IMR-90 (cell line): ENCODE data around the gene C3orf80. TPM values are rescaled to one million over a fixed set of nuclear protein-coding genes. Genes with fewer than 3 reads are reported as not detected.

ENCODE experiments used
- ATAC-seq: fragments of 200-7000 bp; cut with Tn5 transposase; 2 replicates; pipeline ENCODE4 v1.9.1; 2020; ENCODE audit warnings: low read depth, mild to moderate bottlenecking, moderate library complexity
- BruUV-seq: library from RNA; stranded (reverse); fragments of 400-500 nt; replicated peaks from 2 replicates; lab custom pipeline; 2021; lab: Mats Ljungman, UMichigan
- CTCF ChIA-PET: fragments of 300-600 bp; formaldehyde crosslinking; extraction: SDS; loops from one replicate; lab custom pipeline; 2021; ENCODE audit warnings: antibody characterized with exemption; lab: Yijun Ruan, JAX
- POLR2A ChIA-PET: fragments of 300-600 bp; sonication (Branson Sonifier 250); formaldehyde crosslinking; loops from one replicate; lab custom pipeline; 2022; ENCODE audit warnings: antibody characterized with exemption; ENCODE audit not compliant: unreplicated experiment; lab: Charles Lee
- DNase-seq: peaks from one replicate; pipeline ENCODE4 v3.0.0; 2013
- H2AFZ ChIP-seq: replicated peaks from 2 replicates; pipeline ENCODE3; 2013; ENCODE audit warnings: low read length, mild to moderate bottlenecking; ENCODE audit not compliant: poor library complexity
- H2AK5ac ChIP-seq: 2 replicates; pipeline ENCODE4 v1.6.1; 2013; ENCODE audit warnings: low read depth, low read length, inconsistent platforms
- H2AK9ac ChIP-seq: replicated peaks from 2 replicates; pipeline ENCODE3; 2013; ENCODE audit warnings: mild to moderate bottlenecking, low read depth, low read length, moderate library complexity; ENCODE audit not compliant: poor library complexity
- H2BK120ac ChIP-seq: 2 replicates; pipeline ENCODE4 v1.6.1; 2013; ENCODE audit warnings: low read depth, low read length, inconsistent platforms
- H2BK15ac ChIP-seq: 3 replicates; pipeline ENCODE4 v1.6.1; 2013; ENCODE audit warnings: low read depth, low read length, inconsistent platforms
- H2BK20ac ChIP-seq: 2 replicates; pipeline ENCODE4 v1.6.1; 2013; ENCODE audit warnings: low read depth, mild to moderate bottlenecking, inconsistent platforms, low read length, moderate library complexity
- H2BK5ac ChIP-seq: 2 replicates; pipeline ENCODE4 v1.6.1; 2013; ENCODE audit warnings: mild to moderate bottlenecking, low read depth, low read length, inconsistent platforms; ENCODE audit not compliant: poor library complexity, severe bottlenecking
- H3K14ac ChIP-seq: replicated peaks from 2 replicates; pipeline ENCODE4 v1.6.1; 2013; ENCODE audit warnings: low read depth, low read length, inconsistent platforms
- H3K18ac ChIP-seq: 2 replicates; pipeline ENCODE4 v1.6.1; 2013; ENCODE audit warnings: low read depth, low read length, control low read depth
- H3K23ac ChIP-seq: 2 replicates; pipeline ENCODE4 v1.6.1; 2013; ENCODE audit warnings: low read depth, low read length, inconsistent platforms
- H3K27ac ChIP-seq: 2 replicates; pipeline ENCODE4 v1.5.1; 2013; ENCODE audit warnings: mild to moderate bottlenecking, control low read depth, low read length; ENCODE audit not compliant: insufficient read depth
- H3K27me3 ChIP-seq: 2 replicates; pipeline ENCODE4 v1.6.1; 2013; ENCODE audit warnings: low read length; ENCODE audit not compliant: control insufficient read depth, insufficient read depth
- H3K36me3 ChIP-seq: 2 replicates; pipeline ENCODE4 v1.6.1; 2013; ENCODE audit warnings: low read length, mixed read lengths; ENCODE audit not compliant: control insufficient read depth, insufficient read depth
- H3K4ac ChIP-seq: 2 replicates; pipeline ENCODE4 v1.6.1; 2013; ENCODE audit warnings: low read depth, low read length, inconsistent platforms
- H3K4me1 ChIP-seq: 2 replicates; pipeline ENCODE4 v1.6.1; 2013; ENCODE audit warnings: low read length, mixed read lengths; ENCODE audit not compliant: control insufficient read depth, insufficient read depth
- H3K4me2 ChIP-seq: 2 replicates; pipeline ENCODE4 v1.6.1; 2013; ENCODE audit warnings: low read depth, mild to moderate bottlenecking, control low read depth, low read length, moderate library complexity
- H3K4me3 ChIP-seq: 2 replicates; pipeline ENCODE4 v1.5.1; 2013; ENCODE audit warnings: low read depth, mild to moderate bottlenecking, control low read depth, low read length, moderate library complexity; ENCODE audit not compliant: insufficient read depth
- H3K56ac ChIP-seq: 2 replicates; pipeline ENCODE4 v1.6.1; 2013; ENCODE audit warnings: low read length, inconsistent platforms; ENCODE audit not compliant: insufficient read depth; ENCODE audit errors: extremely low read depth
- H3K79me1 ChIP-seq, 2 experiments: 2 replicates each; pipeline ENCODE4 v1.6.1; 2013; ENCODE audit warnings: low read length in 2 of 2, inconsistent platforms in 1 of 2, low read depth in 1 of 2
- H3K9ac ChIP-seq: 2 replicates; pipeline ENCODE4 v1.6.1; 2013; ENCODE audit warnings: low read depth, low read length, control low read depth
- H3K9me1 ChIP-seq: 2 replicates; pipeline ENCODE4 v1.6.1; 2013; ENCODE audit warnings: low read length, inconsistent platforms; ENCODE audit not compliant: insufficient read depth
- H3K9me3 ChIP-seq: 2 replicates; pipeline ENCODE4 v1.6.1; 2013; ENCODE audit warnings: low read length; ENCODE audit not compliant: control insufficient read depth, insufficient read depth
- H4K20me1 ChIP-seq: 2 replicates; pipeline ENCODE4 v1.6.1; 2013; ENCODE audit warnings: low read length, inconsistent platforms; ENCODE audit not compliant: insufficient read depth
- H4K5ac ChIP-seq: 2 replicates; pipeline ENCODE4 v1.6.1; 2013; ENCODE audit warnings: mild to moderate bottlenecking, low read depth, low read length, control low read depth
- H4K8ac ChIP-seq, 2 experiments: 2 replicates each; pipeline ENCODE4 v1.6.1; 2013; ENCODE audit warnings: low read depth in 2 of 2, low read length in 2 of 2, control low read depth in 1 of 2, inconsistent platforms in 1 of 2
- H4K91ac ChIP-seq: 2 replicates; pipeline ENCODE4 v1.6.1; 2013; ENCODE audit warnings: low read depth, low read length, inconsistent platforms; ENCODE audit not compliant: insufficient read depth
- BHLHE40 ChIP-seq: fragments of 150-350 bp; IDR thresholded peaks from 2 replicates; pipeline ENCODE4 v1.6.1; 2016; ENCODE audit warnings: mild to moderate bottlenecking, low read depth, low read length
- CEBPB ChIP-seq: IDR thresholded peaks from 2 replicates; pipeline ENCODE4 v1.6.1; 2012; ENCODE audit warnings: low read depth, low read length, improper control_type of control experiment
- CHD1 ChIP-seq: IDR thresholded peaks from 2 replicates; pipeline ENCODE4 v1.6.1; 2012; ENCODE audit warnings: low read depth, low read length, improper control_type of control experiment
- CTCF ChIP-seq: conservative IDR thresholded peaks from 2 replicates; pipeline ENCODE4 v1.5.1; 2012; ENCODE audit warnings: mild to moderate bottlenecking, low read depth, low read length, improper control_type of control experiment
- FOS ChIP-seq: fragments of 150-350 bp; IDR thresholded peaks from 2 replicates; pipeline ENCODE4 v1.6.1; 2016; ENCODE audit warnings: low read depth, low read length
- MAZ ChIP-seq: IDR thresholded peaks from 2 replicates; pipeline ENCODE4 v1.6.1; 2012; ENCODE audit warnings: low read depth, mild to moderate bottlenecking, low read length, improper control_type of control experiment, moderate library complexity, borderline replicate concordance
- NFE2L2 ChIP-seq: fragments of 150-350 bp; IDR thresholded peaks from 2 replicates; pipeline ENCODE4 v1.6.1; 2016; ENCODE audit warnings: low read depth, mild to moderate bottlenecking, low read length
- RAD21 ChIP-seq: IDR thresholded peaks from 2 replicates; pipeline ENCODE4 v1.6.1; 2012; ENCODE audit warnings: low read length, improper control_type of control experiment
- RCOR1 ChIP-seq: IDR thresholded peaks from 2 replicates; pipeline ENCODE4 v1.6.1; 2012; ENCODE audit warnings: mild to moderate bottlenecking, low read length, improper control_type of control experiment; ENCODE audit not compliant: insufficient replicate concordance
- RFX5 ChIP-seq: IDR thresholded peaks from 2 replicates; pipeline ENCODE4 v1.8.0; 2012; ENCODE audit warnings: low read depth, mild to moderate bottlenecking, low read length, moderate library complexity
- SMC3 ChIP-seq: fragments of 150-350 bp; IDR thresholded peaks from 2 replicates; pipeline ENCODE4 v1.6.1; 2016; ENCODE audit warnings: low read depth, mild to moderate bottlenecking, antibody characterized with exemption, low read length, moderate library complexity
- USF2 ChIP-seq: fragments of 150-350 bp; IDR thresholded peaks from 2 replicates; pipeline ENCODE4 v1.6.1; 2017; ENCODE audit warnings: mild to moderate bottlenecking, antibody characterized with exemption, low read length, low read depth
- WGBS, 2 experiments: methylation state at CpG; one replicate each; pipeline versions ENCODE4 v1.1.5 to v1.1.7; 2013; ENCODE audit warnings: missing lambda C conversion rate in 2 of 2; ENCODE audit not compliant: insufficient read length in 1 of 2; ENCODE audit errors: extremely low coverage in 2 of 2; 5-methylcytosine and 5-hydroxymethylcytosine counted together
- dilution Hi-C: fragments of 300-500 bp; cut with HindIII; formaldehyde crosslinking; loops from one replicate; pipeline ENCODE4 v1.14.3; 2018; ENCODE audit warnings: low sequenced_read_pairs; ENCODE audit not compliant: unreplicated experiment
- in situ Hi-C: fragments of 300-500 bp; cut with MboI; formaldehyde crosslinking; loops from 3 replicates; pipeline ENCODE4 v1.14.3; 2019; ENCODE audit warnings: low sequenced_read_pairs, inconsistent platforms, mixed read lengths
- intact Hi-C: fragments of 100-400 bp; cut with micrococcal nuclease; formaldehyde crosslinking; loops from 2 replicates; pipeline ENCODE4 v1.10.0; 2022
- polyA plus RNA-seq, 3 experiments: library from polyadenylated mRNA; depleted of rRNA; stranded (reverse); fragments of >200 nt; gene quantifications; 2 replicates each; pipeline ENCODE4 v1.2.3, GENCODE V29; 2012; ENCODE audit warnings: low replicate concordance in 1 of 3
- total RNA-seq: library from RNA; depleted of rRNA; stranded (reverse); fragments of >200 nt; gene quantifications from 2 replicates; pipeline ENCODE4 v1.2.3, GENCODE V29; 2012
- TF ChIP-seq, protein P1 (sequence below): fragments of 150-350 bp; IDR thresholded peaks from 2 replicates; pipeline ENCODE4 v1.6.1; 2016; ENCODE audit warnings: low read depth, mild to moderate bottlenecking, low read length, moderate library complexity, borderline replicate concordance

Gene C3orf80
- total and polyA plus RNA-seq, 2 of the 4 experiments (the other 2 are of a cell fraction), result not detected

DNA sequence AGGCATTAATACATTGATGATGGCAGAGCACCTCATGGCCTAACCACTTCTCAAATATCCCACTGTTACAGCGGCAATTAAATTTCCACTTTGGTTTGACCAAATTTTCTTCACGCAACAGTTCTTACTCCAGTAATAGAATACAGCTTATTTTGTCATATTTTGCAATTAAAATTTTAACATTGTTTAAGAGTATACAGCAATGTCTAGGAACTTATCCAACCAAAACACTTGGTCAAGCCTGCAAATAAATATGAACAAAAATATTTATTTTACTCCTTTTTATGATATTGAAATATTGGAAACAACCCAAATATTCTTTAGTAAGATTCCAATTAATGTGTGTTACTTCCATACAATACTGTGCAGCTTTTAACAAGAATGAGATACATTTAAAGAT is 45.3 kb upstream of the C3orf80 start:
- no TSS peak for BruUV-seq
- Histone ChIP-seq H3K36me3 (no peaks in the 10 kb centered on the region), H3K9me3 (no peaks in the 10 kb centered on the region), H4K8ac (no peak overlapping the region), H4K20me1 (no peaks in the 10 kb centered on the region), H3K4ac (no peak overlapping the region), H3K27me3 (no peaks in the 10 kb centered on the region), H2AFZ (no peak overlapping the region), H4K91ac (no peak overlapping the region), H3K27ac (no peak overlapping the region), H3K14ac (no peak overlapping the region), H3K23ac (no peak overlapping the region), H3K79me1 (no peaks in the 10 kb centered on the region), H2AK9ac (no peak overlapping the region), H3K18ac (no peak overlapping the region), H2BK120ac (no peak overlapping the region), H3K9ac (no peak overlapping the region), H3K4me1 (peaks cover 2% of the 10 kb centered on the region; the same call in 1 of the 2 replicates), H3K56ac (no peak overlapping the region), H3K4me2 (no peak overlapping the region), H4K5ac (no peak overlapping the region), H2AK5ac (no peak overlapping the region), H2BK15ac (no peak overlapping the region), H3K9me1 (no peaks in the 10 kb centered on the region), H2BK5ac (no peak overlapping the region), H3K4me3 (no peak overlapping the region), H2BK20ac (no peak overlapping the region)
- intact Hi-C loops, result loop anchor here (5.0 kb wide), 1 partner anchor 162 kb away; no protein-coding TSS in a partner anchor
- ChIA-PET POLR2A (no interaction called here), CTCF (no interaction called here)
- TF ChIP-seq USF2 (no peak), CTCF (no peak), CEBPB (no peak), RAD21 (no peak), MAZ (no peak), FOS (no peak), RFX5 (no peak), BHLHE40 (no peak), RCOR1 (no peak), SMC3 (no peak), CHD1 (no peak), NFE2L2 (no peak)
- TF ChIP-seq, protein P1, sequence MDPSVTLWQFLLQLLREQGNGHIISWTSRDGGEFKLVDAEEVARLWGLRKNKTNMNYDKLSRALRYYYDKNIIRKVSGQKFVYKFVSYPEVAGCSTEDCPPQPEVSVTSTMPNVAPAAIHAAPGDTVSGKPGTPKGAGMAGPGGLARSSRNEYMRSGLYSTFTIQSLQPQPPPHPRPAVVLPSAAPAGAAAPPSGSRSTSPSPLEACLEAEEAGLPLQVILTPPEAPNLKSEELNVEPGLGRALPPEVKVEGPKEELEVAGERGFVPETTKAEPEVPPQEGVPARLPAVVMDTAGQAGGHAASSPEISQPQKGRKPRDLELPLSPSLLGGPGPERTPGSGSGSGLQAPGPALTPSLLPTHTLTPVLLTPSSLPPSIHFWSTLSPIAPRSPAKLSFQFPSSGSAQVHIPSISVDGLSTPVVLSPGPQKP, result no peak
- dilution Hi-C loops, result no loop called here
- in situ Hi-C loops, result no loop called here
- no CpG with 5 or more reads among the region's 2 CpGs for WGBS, 2 experiments
- no peak for ATAC-seq
- no peak for DNase-seq
